Measurements from ENCODE around the gene MROH2A.

MROH2A gene

DNA sequence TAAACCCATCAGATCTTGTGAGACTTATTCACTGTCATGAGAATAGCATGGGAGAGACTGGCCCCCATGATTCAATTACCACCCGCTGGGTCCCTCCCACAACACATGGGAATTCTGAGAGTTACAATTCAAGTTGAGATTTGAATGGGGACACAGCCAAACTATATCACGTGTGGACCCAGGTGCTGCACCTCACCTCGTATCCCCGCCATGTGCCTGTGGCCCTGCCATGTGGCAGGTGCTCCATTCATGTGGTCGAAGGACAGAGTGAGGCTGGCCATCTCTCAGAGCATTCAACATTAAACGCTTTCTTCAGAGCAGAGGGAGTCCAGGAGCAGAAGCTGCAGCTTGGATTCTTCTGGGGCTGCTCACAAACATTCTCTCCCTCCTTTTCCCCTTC, 32.3 kb downstream of the MROH2A start:
- DNase-seq (ENCODE audit: low read depth), result no peak
- TF ChIP-seq, protein P1, sequence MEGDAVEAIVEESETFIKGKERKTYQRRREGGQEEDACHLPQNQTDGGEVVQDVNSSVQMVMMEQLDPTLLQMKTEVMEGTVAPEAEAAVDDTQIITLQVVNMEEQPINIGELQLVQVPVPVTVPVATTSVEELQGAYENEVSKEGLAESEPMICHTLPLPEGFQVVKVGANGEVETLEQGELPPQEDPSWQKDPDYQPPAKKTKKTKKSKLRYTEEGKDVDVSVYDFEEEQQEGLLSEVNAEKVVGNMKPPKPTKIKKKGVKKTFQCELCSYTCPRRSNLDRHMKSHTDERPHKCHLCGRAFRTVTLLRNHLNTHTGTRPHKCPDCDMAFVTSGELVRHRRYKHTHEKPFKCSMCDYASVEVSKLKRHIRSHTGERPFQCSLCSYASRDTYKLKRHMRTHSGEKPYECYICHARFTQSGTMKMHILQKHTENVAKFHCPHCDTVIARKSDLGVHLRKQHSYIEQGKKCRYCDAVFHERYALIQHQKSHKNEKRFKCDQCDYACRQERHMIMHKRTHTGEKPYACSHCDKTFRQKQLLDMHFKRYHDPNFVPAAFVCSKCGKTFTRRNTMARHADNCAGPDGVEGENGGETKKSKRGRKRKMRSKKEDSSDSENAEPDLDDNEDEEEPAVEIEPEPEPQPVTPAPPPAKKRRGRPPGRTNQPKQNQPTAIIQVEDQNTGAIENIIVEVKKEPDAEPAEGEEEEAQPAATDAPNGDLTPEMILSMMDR (conservative IDR thresholded peaks at IDR 0.05; ENCODE audit: low read depth, low read length), result no peak
- H3K4me3 ChIP-seq (ENCODE audit: low read depth, low read length), result no peak overlapping the region

DNA sequence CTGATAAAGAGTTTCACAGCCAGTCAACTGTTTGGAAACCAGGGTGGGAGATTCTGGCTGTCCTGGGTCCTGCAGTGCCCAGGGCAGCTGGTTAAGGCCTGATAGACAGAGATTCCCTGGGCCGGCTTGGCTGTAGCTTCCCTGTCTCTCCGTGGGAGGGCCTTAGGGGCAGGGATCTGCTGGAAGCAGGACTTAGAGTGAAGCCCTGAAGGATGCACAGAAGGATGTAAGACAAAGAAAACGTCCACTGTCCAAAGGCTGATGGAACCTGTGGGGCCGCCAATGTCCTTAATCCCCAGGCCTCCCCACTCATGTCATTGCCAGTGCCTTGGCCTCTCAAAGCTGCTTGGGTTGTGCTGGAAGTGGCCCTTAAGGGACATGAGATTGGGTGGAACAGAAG, 33.0 kb downstream of the MROH2A start:
- no peak overlapping the region for H3K4me3 ChIP-seq (ENCODE audit: low read depth, low read length)
- TF ChIP-seq, protein P1 (conservative IDR thresholded peaks at IDR 0.05; ENCODE audit: low read depth, low read length), result no peak
- DNase-seq (ENCODE audit: low read depth), result no peak

DNA sequence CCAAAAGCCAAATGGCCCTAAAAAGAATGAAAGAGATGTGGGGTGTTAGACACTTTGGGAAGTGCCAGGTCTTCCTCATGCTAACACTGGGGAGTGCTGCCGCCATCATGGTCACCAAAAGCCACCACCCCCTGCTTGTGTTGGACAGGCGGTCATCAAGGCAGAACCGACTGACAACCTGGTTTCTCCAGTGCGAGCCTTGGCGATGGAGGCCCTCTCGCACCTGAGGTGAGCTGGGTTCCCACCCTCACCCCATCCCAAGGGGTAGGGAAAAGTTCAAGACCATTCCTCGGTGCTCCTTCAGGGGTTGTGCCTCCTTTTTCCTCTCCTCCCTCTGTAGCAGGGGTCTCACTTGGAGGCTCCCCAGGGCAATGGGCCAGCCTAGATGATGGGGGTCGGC, 33.6 kb downstream of the MROH2A start:
- TF ChIP-seq, protein P1 (conservative IDR thresholded peaks at IDR 0.05; ENCODE audit: low read depth, low read length), result no peak
- DNase-seq (ENCODE audit: low read depth), result no peak
- no peak overlapping the region for H3K4me3 ChIP-seq (ENCODE audit: low read depth, low read length)

DNA sequence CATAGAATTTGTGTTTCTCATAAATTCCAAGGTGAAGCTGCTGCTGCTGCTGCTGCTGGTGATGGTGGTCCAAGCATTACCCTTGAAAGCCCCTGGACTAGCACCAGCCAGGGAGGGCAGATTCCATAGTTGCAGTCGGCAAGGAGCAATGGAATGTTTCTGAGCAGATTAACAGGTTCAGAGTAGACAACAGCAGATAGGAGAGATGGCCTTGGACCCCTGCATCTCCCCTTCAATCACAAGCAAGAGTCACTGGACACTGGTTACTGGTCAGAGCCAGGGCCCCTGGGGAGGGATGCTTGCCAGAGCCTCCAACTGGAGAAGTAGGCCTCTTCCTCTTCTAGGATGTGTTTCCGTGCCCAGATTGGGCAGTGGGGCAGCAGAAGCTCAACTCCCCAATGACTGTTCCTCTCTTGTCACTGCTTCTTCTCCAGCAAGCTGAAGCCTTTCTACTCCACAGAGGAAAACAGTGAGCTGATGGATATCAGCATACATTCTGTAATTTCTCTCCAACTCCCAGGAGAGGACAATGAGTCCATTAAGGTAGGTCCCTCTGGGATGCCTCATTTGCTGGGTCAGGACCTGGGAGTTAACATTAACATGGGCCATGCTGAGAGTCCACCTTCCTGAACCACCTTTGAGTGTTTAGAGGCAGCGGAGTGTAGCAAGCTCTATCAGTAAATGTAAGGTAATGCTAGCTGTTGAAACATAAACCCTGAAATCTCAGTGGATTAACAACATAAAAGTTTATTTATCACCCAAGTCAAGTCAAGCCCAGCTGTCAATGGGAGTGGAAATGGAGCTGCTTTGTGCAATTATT, 35.3 kb downstream of the MROH2A start:
- no peak for DNase-seq (ENCODE audit: low read depth)
- no peak overlapping the region for H3K4me3 ChIP-seq (ENCODE audit: low read depth, low read length)
- TF ChIP-seq, protein P1 (conservative IDR thresholded peaks at IDR 0.05; ENCODE audit: low read depth, low read length), result no peak

DNA sequence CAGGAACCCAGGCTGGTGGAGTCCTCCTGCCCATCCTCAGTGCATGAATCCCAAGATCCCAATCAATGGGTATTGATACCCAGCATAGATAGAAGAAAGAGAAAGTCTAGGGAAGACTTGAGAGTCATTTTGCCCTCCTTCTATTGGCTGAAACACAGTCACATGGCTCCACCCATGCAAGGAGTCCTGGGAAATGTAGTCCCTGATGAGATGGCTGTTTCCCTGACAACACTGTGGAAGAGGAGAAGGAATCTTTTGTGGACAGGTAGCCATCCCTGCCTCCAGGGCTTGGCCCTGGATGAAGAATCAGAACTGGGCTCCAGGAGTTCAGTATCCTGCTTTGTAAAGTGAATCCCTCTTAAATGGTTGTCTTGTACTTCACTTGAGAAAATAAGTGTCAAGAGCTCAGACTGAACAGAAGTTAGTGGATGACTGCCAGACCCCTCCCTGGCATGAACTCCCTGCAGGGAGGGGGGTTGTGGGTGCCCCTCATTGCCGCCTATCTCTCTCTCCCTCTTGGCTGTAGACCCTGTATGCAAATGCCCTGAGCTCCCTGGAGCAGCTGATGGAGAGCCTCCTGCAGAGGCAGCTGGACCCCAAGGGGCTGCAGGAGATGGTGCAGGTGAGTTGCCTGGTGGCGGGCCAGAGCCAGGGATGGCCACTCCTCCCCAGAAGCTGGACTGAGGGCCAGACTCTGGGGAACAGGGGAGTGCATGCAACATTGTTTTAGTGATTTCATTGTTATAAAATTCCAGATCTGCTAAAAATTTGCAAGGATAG, 36.1 kb downstream of the MROH2A start:
- TF ChIP-seq, protein P1 (conservative IDR thresholded peaks at IDR 0.05; ENCODE audit: low read depth, low read length), result no peak
- H3K4me3 ChIP-seq (ENCODE audit: low read depth, low read length), result no peak overlapping the region
- DNase-seq (ENCODE audit: low read depth), result peak; percentile 20

DNA sequence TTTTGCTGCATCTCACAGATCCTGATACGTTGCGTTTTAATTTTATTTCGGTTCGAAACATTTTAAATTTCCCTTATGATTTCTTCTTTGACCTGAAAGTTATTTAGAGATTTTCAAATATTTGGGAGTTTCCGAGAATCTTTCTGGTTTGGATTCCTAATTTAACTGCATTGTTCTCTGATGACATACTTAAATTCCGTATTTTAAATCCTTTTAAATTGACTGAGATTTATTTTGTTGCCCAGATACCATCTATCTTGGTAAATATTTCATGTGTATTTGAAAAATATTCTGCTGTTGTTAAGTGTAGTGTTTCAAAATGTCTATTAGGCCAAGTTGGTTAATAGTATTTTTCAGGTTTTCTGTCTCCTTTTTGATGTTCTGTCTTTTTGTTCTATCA, 37.7 kb downstream of the MROH2A start:
- TF ChIP-seq, protein P1 (conservative IDR thresholded peaks at IDR 0.05; ENCODE audit: low read depth, low read length), result no peak
- no peak for DNase-seq (ENCODE audit: low read depth)
- no peak overlapping the region for H3K4me3 ChIP-seq (ENCODE audit: low read depth, low read length)

Data from choroid plexus epithelial cell (primary cell).